Heart left ventricle (tissue), 13 donors: ENCODE measurements around the gene PCDH15.

ENCODE experiments used
- POLR2A ChIP-seq, 2 donors: fragments of 450-650 bp; IDR thresholded peaks; one replicate each; pipeline ENCODE4 v1.6.1; 2017; ENCODE audit warnings: antibody characterized with exemption in 2 of 2, mild to moderate bottlenecking in 2 of 2, moderate library complexity in 2 of 2
- TF ChIP-seq, protein P1 (sequence below), 12 donors: fragments of 200-600 bp; sonication (generic) in 4 of 12; IDR thresholded peaks; one replicate each; pipeline versions ENCODE4 v1.5.0 to v1.8.0; 2018 to 2022; ENCODE audit warnings: antibody characterized with exemption in 12 of 12, mild to moderate bottlenecking in 5 of 12
- donor health status: ischemic (EF 13 %, LVEDD 7.1; RV severe dilation, severe dysfunction).
- donor health status: DM: no; HTN: yes; CAD: no.
- donor health status: DM: no; HTN: no; CAD: no.
- donor health status: ischemic (EF 25% LVEDD 6.9; RV normal size, moderate dysfunction).
- donor health status: ischemic (EF 25% LVEDD 5.7; RV mildly dilated, moderate dysfunction).
- donor health status: ischemic (EF 35%, LVEDD 5.7; RV mildly dilated, moderate dysfunction).
- donor health status: nonischemic (EF 11% LVEDD 7.7; RV severe dilation, severe dysfunction).
- donor health status: DM: yes; HTN: yes; CAD: no.
- donor health status: PGD.
- donor health status: ischemic (EF 29% LVEDD 5.4; RV normal size, mild dysfunction).
- donor health status: nonischemic (EF 23%, LVEDD 6.1; RV moderate dilation, normal function).

DNA sequence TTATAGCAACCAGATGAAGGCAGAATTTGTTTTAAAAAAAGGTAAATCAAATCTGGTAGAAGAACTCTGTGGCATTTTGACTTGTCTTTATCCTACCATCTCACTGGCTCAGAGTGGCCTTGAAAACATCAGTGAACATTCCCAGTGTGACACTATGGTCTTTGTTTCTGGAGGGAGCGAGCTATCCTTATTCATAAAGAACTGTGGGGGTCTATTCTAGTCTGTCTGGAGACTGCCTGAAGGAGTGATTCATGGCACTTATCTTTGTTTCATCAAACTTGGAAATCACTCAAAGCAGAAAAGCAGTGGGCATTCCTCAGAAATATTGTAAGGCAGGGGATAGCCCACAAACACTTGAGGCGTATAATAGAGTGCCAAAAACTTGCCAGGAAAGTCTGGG lies 719.1 kb downstream of the PCDH15 start:
- TF ChIP-seq, protein P1, sequence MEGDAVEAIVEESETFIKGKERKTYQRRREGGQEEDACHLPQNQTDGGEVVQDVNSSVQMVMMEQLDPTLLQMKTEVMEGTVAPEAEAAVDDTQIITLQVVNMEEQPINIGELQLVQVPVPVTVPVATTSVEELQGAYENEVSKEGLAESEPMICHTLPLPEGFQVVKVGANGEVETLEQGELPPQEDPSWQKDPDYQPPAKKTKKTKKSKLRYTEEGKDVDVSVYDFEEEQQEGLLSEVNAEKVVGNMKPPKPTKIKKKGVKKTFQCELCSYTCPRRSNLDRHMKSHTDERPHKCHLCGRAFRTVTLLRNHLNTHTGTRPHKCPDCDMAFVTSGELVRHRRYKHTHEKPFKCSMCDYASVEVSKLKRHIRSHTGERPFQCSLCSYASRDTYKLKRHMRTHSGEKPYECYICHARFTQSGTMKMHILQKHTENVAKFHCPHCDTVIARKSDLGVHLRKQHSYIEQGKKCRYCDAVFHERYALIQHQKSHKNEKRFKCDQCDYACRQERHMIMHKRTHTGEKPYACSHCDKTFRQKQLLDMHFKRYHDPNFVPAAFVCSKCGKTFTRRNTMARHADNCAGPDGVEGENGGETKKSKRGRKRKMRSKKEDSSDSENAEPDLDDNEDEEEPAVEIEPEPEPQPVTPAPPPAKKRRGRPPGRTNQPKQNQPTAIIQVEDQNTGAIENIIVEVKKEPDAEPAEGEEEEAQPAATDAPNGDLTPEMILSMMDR (IDR thresholded peaks at IDR 0.05) = no peak
- TF ChIP-seq POLR2A (IDR thresholded peaks at IDR 0.05) = no peak
